Central memory CD8-positive, alpha-beta T cell (primary cell): ENCODE results near the gene NR5A2.

Experiments
- ATAC-seq: fragments of 150-1000 bp; cut with Tn5 transposase; replicated peaks from 2 replicates; pipeline ENCODE4 v1.10.0; 2022; ENCODE audit warnings: mild to moderate bottlenecking, moderate FRiP score, moderate number of reproducible peaks; ENCODE audit not compliant: poor library complexity, severe bottlenecking; ENCODE audit errors: extremely low read depth
- DNase-seq, 2 donors: peaks; one replicate each; pipeline ENCODE4 v3.0.0; 2021; ENCODE audit warnings: low spot score in 2 of 2
- H3K27ac Mint-ChIP-seq: one replicate; pipeline ENCODE4 v1.8.0; 2022; ENCODE audit warnings: low read depth, mild to moderate bottlenecking, moderate library complexity, mixed read lengths
- H3K27me3 Mint-ChIP-seq: one replicate; pipeline ENCODE4 v1.8.0; 2022; ENCODE audit warnings: mixed read lengths
- H3K36me3 Mint-ChIP-seq: one replicate; pipeline ENCODE4 v1.8.0; 2022; ENCODE audit warnings: mild to moderate bottlenecking, moderate library complexity, mixed read lengths; ENCODE audit not compliant: insufficient read depth
- H3K4me1 Mint-ChIP-seq: one replicate; pipeline ENCODE4 v1.8.0; 2022; ENCODE audit warnings: mixed read lengths
- H3K4me3 Mint-ChIP-seq: one replicate; pipeline ENCODE4 v1.8.0; 2022; ENCODE audit warnings: mild to moderate bottlenecking, moderate library complexity, mixed read lengths
- H3K9me3 Mint-ChIP-seq: one replicate; pipeline ENCODE4 v1.8.0; 2022; ENCODE audit warnings: mixed read lengths

NR5A2 gene

DNA sequence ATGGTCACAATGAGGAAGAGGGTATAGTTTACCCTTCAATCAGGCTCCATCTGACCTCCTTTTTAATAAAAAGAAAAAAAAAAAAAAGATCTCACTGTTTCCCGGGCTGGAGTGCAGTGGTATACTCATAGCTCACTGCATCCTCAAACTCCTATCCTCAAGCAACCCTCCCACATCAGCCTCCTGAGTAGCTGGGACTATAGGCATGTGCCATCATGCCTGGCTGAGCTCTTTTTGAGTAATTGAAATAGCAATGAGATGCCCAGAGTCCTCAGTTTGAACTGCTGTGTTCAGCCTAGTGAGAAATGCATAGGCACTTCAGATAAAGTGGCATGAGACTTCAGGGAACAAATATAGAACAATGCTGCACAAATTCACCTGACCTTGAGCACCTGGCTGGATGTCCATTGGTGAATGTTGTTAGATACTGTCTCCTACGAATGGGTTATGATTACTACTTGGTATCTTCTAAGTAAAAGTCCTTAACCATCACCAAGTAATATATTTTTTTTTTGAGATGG, 67.6 kb downstream of the NR5A2 start:
- Mint-ChIP-seq H3K9me3 (no peaks in the 10 kb centered on the region), H3K27me3 (no peaks in the 10 kb centered on the region), H3K4me3 (no peak overlapping the region), H3K27ac (no peak overlapping the region), H3K36me3 (no peaks in the 10 kb centered on the region), H3K4me1 (no peaks in the 10 kb centered on the region)
- DNase-seq (no peak), ATAC-seq (no peak)

DNA sequence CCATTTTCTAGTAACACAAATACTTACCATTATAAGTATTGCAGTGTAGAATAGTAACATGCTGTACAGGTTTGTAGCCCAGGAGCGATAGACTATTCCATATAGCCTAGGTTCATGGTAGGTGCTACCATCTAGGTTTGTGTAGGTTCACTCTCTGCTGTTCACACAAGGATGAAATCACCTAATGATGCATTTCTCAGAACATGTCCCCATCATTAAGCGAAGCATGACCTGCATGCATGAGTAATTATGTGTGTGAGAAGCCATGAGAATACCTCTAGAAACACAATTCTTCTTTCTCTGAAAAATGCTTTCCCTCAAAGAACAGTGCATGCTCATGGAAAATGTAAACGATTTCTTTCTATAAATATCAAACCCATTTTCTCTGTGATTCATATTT, 69.3 kb downstream of the NR5A2 start:
- H3K27me3 Mint-ChIP-seq = no peaks in the 10 kb centered on the region
- H3K4me3 Mint-ChIP-seq = no peak overlapping the region
- no peaks in the 10 kb centered on the region for H3K36me3 Mint-ChIP-seq
- DNase-seq (no peak), ATAC-seq (no peak)
- no peak overlapping the region for H3K27ac Mint-ChIP-seq
- no peaks in the 10 kb centered on the region for H3K4me1 Mint-ChIP-seq
- no peaks in the 10 kb centered on the region for H3K9me3 Mint-ChIP-seq

DNA sequence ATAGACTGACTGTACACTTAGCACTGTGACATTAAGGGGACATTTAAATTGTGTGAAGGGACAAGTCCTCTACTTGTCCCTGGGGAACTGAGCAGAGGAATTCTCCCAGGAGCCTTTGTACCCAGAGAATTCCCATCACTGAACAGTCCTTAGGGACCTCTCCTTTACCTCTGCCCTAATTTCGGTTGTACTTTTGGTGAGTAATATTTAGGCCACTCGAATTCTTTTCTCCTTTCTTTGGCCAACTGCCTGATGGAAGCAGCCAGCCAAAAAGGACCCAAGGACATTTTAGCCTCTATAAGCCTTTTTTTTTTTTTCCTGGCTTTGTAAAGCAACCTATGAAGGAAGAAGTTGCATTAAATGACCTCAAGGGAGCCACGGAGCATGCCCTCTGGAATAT, 71.5 kb downstream of the NR5A2 start:
- DNase-seq = no peak

DNA sequence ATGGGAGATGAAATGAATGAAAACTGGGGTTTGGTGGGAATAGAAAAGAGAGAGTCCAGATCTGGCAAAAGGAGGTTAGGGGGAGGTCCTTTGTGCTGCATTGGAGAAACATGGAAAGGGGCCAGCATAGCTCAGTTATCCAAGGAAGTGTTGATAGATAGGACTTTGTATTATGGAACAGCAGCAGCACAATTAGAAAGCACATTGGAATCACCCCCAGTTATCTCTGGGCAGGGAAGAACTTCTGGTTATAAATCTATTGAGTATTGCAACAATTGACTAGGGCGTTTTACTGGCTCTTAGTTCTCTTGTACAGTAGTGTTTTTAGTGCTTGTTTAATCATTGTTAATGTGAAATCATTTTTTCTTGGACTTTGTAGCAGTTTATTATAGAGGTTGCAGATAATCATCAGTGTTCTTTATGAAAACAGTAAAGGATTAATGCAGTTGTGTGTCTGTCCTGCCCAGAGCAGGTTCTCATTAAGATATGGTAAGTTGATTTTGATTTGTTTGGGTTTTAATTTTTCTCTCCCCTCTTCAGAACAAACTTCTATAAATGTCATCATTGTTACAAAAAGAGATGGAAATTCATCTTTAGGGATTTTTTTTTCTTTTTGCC, 76.6 kb downstream of the NR5A2 start:
- H3K4me1 Mint-ChIP-seq = peaks cover 4% of the 10 kb centered on the region
- H3K36me3 Mint-ChIP-seq = no peaks in the 10 kb centered on the region
- DNase-seq (no peak), ATAC-seq (no peak)
- no peak overlapping the region for H3K27ac Mint-ChIP-seq
- no peaks in the 10 kb centered on the region for H3K9me3 Mint-ChIP-seq
- H3K4me3 Mint-ChIP-seq = no peak overlapping the region
- H3K27me3 Mint-ChIP-seq = no peaks in the 10 kb centered on the region

More for the DNA sequence above, 71.5 kb downstream of the NR5A2 start:
- no peaks in the 10 kb centered on the region for H3K27me3 Mint-ChIP-seq
- no peak overlapping the region for H3K4me3 Mint-ChIP-seq
- H3K4me1 Mint-ChIP-seq = no peaks in the 10 kb centered on the region
- ATAC-seq = no peak
- no peaks in the 10 kb centered on the region for H3K36me3 Mint-ChIP-seq
- no peaks in the 10 kb centered on the region for H3K9me3 Mint-ChIP-seq
- H3K27ac Mint-ChIP-seq = no peak overlapping the region

DNA sequence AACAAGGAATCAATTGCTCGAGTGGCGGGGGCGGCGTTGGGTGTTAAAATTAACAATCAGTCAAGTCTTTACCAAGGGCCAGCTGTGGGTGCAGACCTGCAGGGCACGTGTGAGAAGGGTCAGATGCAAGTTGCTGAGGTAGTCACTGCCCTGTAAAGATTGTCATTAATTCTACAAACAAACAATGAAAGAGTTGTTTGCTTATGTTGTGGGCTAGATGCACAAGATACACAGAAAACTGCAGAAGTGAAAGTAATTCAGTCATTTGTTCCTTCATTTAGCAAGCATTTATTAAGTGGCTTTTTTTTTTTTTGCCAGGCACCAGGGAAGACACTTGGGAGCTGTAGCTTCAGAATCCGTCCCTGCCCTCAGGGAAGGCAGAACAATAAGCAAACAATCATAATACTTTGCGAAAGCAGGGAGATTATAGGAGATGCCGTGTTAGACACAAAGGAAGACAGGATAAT, 79.5 kb downstream of the NR5A2 start:
- Mint-ChIP-seq H3K4me3 (no peak overlapping the region), H3K36me3 (no peaks in the 10 kb centered on the region), H3K4me1 (peaks cover 4% of the 10 kb centered on the region), H3K27me3 (no peaks in the 10 kb centered on the region), H3K27ac (no peak overlapping the region), H3K9me3 (no peaks in the 10 kb centered on the region)
- DNase-seq (no peak), ATAC-seq (no peak)

DNA sequence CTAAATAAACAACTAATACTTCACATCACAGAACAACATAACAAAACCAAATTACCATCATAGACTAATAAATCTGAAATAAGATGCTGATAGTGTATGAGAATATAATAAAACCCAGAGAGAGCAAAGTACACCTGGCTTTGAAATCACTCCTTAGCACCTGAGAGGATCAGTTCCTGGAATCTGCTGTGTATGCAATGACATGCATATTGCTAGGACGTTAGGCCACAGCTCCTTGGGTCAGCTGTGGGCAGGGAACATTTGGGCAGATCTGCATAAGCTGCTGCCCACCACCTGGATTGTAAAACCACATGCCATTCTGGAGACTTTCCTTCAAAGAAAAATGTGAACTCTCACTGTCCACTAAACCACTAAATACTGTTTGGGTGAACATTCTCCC, 81.1 kb downstream of the NR5A2 start:
- no peak overlapping the region for H3K27ac Mint-ChIP-seq
- DNase-seq (no peak), ATAC-seq (no peak)
- H3K4me3 Mint-ChIP-seq = no peak overlapping the region
- H3K36me3 Mint-ChIP-seq = no peaks in the 10 kb centered on the region
- H3K9me3 Mint-ChIP-seq = no peaks in the 10 kb centered on the region
- H3K27me3 Mint-ChIP-seq = no peaks in the 10 kb centered on the region
- H3K4me1 Mint-ChIP-seq = peaks cover 4% of the 10 kb centered on the region

DNA sequence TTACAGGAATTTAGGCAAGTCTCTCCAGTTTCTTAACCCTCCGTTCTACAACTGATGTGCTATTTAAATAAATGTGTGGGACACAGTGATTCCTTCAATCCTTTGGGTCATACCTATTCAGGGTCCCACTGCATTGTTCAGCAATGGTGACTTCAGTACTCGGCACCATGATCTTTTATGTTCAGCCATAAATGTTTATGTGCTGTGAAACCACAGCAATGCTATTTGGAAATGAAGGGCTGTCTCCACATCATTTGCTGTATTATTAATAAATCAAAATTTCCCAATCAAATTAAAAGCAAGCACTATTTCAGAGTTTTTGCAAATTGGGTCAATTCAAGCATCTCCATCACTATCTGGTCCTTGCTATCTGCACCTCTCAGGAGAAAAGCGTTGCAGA, 84.8 kb downstream of the NR5A2 start:
- DNase-seq (no peak), ATAC-seq (no peak)
- Mint-ChIP-seq H3K36me3 (no peaks in the 10 kb centered on the region), H3K4me1 (peaks cover under 1% of the 10 kb centered on the region), H3K4me3 (no peak overlapping the region), H3K9me3 (no peaks in the 10 kb centered on the region), H3K27ac (no peak overlapping the region), H3K27me3 (no peaks in the 10 kb centered on the region)

DNA sequence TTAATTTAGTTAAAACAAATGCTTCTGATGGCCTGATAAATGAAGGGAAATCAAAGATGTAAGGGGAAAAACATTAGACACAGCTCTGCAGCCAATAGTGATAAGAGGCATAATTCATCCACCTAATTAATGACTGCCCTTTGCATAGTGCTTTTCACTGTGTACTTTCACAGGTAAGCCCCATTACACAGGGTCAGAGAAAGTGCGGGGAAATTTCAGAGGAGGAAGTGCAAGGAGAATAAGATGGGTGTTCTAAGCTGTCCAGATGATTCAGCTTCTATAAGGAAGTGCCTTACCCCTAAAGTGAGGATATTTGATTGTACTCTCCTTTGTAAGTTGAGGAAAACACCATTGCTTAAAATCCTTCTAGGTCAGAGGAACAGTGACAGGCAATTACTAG, 88.0 kb downstream of the NR5A2 start:
- Mint-ChIP-seq H3K27me3 (no peaks in the 10 kb centered on the region), H3K36me3 (no peaks in the 10 kb centered on the region), H3K9me3 (no peaks in the 10 kb centered on the region), H3K4me3 (no peak overlapping the region), H3K4me1 (no peaks in the 10 kb centered on the region), H3K27ac (no peak overlapping the region)
- DNase-seq (no peak), ATAC-seq (no peak)

DNA sequence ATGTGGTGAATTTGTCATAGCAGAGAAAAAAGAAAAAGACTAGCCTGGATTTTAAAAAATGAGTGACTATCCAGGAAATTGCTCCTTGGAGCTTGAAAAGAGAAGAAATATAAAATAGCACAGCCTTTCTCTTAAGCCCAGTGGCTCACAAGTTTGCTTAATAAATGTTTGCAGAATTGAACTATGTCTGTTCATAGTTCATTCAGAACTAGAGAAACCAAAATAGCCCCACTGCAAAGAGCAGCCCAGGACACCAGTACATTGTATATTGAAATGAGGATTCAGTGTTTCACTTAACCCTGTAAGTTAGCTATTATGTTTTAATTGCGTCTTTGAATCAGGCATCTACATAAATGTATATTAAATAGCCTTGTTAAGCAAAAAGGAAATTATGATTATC, 88.8 kb downstream of the NR5A2 start:
- no peak for DNase-seq
- Mint-ChIP-seq H3K4me1 (no peaks in the 10 kb centered on the region), H3K4me3 (no peak overlapping the region), H3K27ac (no peak overlapping the region), H3K27me3 (no peaks in the 10 kb centered on the region), H3K9me3 (no peaks in the 10 kb centered on the region), H3K36me3 (no peaks in the 10 kb centered on the region)
- ATAC-seq = no peak

DNA sequence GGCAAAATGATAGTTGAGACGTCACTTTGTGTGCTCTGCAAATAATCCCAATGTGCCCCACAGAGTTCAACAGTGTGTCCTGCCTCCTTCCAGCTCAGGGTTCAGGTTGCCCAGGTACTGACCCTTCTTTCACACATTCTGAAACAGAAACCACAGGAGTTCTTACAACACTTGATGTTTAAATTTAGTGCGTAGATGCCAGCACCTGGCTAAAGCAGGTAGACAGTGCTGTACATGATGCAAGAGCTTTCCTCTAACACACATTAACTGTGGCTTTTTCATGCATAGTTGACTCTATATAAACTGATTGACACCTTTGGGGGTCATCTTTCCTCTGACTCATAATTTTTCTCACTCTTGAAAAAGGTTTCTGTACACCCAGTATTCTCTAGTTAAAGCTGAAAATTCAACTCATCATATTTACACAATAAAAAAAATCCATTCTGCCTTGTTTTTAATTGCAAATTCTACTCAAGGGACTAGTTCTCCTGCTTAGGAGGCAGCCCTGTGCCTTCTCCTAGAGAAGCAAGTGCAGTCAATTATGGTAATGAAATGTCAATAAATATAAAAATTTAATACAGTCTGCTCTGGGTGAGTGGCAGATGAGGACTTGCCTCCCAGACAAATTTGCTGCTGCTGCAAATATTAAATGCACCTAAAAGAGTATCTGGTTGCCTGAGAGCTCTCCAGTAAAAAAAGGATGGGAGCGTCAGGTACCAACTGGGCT, 91.4 kb downstream of the NR5A2 start:
- Mint-ChIP-seq H3K4me1 (no peaks in the 10 kb centered on the region), H3K27me3 (no peaks in the 10 kb centered on the region), H3K36me3 (no peaks in the 10 kb centered on the region), H3K9me3 (no peaks in the 10 kb centered on the region), H3K27ac (no peak overlapping the region), H3K4me3 (no peak overlapping the region)
- no peak for ATAC-seq
- no peak for DNase-seq

DNA sequence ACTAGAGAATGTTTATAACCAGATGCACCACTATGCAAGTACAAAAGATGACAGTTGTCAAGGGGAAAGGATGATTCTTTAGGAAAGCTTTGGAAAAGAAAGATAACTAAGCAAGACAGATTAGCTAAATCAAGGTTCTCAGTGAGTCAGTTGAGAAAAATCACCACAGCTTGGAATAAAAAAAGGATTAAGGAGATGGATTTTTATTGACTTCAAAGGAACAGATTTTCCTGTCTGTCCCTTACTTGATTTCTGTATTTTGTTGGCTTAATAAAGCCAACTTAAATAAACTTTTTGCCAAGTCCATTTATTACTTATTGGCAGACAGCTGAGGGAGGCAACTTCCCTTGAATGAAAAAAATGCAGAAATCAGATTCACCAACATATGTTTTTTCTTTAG, 93.9 kb downstream of the NR5A2 start:
- H3K4me1 Mint-ChIP-seq = no peaks in the 10 kb centered on the region
- no peaks in the 10 kb centered on the region for H3K9me3 Mint-ChIP-seq
- H3K4me3 Mint-ChIP-seq = no peak overlapping the region
- H3K27ac Mint-ChIP-seq = no peak overlapping the region
- no peaks in the 10 kb centered on the region for H3K27me3 Mint-ChIP-seq
- DNase-seq (no peak), ATAC-seq (no peak)
- no peaks in the 10 kb centered on the region for H3K36me3 Mint-ChIP-seq

DNA sequence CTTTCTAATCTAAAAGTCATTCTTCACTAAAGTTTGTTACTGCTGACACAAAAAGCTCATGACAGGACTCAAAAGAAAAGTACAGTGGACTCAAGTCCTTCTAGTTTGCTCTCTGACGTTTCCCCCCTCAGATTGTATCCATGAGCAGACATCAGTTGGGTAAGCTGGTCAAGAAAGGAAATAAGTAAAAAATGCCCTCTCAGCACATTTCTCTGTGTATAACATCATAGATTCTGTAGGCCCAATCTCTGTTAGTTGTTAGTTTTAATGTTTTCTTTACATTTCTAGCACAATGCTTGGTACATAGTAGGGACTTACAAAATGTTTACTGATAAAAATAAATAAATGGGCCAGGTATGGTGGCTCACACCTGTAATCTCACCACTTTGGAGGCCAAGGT, 96.8 kb downstream of the NR5A2 start:
- no peaks in the 10 kb centered on the region for H3K36me3 Mint-ChIP-seq
- no peak overlapping the region for H3K4me3 Mint-ChIP-seq
- no peak for DNase-seq
- H3K27me3 Mint-ChIP-seq = no peaks in the 10 kb centered on the region
- H3K27ac Mint-ChIP-seq = no peak overlapping the region
- no peak for ATAC-seq
- H3K4me1 Mint-ChIP-seq = peaks cover 6% of the 10 kb centered on the region
- H3K9me3 Mint-ChIP-seq = no peaks in the 10 kb centered on the region

DNA sequence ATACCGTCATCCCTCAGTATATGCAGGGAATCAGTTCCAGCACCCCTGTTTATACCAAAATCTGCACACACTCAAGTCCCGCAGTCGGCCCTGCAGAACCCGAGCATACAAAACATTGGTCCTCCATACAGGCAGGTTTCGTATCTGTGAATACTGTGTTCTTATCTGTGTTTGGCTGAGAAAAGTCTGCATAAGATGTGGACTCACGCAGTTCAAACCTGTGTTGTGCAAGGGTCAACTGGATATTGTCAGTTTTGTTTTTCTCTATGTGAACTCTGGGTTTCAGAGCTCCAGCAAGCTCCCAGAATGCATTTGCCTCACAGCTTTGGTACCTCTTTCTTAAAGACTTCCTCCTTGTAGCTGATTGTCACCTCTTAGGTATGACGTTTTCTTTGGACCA, 100.6 kb downstream of the NR5A2 start:
- no peak overlapping the region for H3K4me3 Mint-ChIP-seq
- peak overlapping the region; percentile 85 for H3K27ac Mint-ChIP-seq
- no peaks in the 10 kb centered on the region for H3K9me3 Mint-ChIP-seq
- H3K4me1 Mint-ChIP-seq = peaks cover 28% of the 10 kb centered on the region
- DNase-seq (no peak), ATAC-seq (no peak)
- no peaks in the 10 kb centered on the region for H3K27me3 Mint-ChIP-seq
- H3K36me3 Mint-ChIP-seq = no peaks in the 10 kb centered on the region
